Endometrial microvascular endothelial cells (primary cell): ENCODE results near the gene SEMA4B. TPM values are rescaled to one million over a fixed set of nuclear protein-coding genes. Genes with fewer than 3 reads are reported as not detected.
"Not testable (repeated sequence)": the region's sequence is repeated elsewhere in the genome, so short reads cannot be mapped to it uniquely, and the experiment has no call there.

Experiments used
- in situ Hi-C: cut with HindIII; loops from 2 replicates; pipeline ENCODE4 v1.10.0; 2017; ENCODE audit warnings: low sequenced_read_pairs, low pct_unique_long_range_greater_than_20kb; ENCODE audit errors: inconsistent ontology term
- total RNA-seq: library from RNA; depleted of rRNA; stranded (reverse); fragments of >200 nt; gene quantifications from one replicate; pipeline ENCODE4 v1.2.3, GENCODE V29; 2015; ENCODE audit errors: inconsistent ontology term

SEMA4B gene
- total RNA-seq, 1 donor from 2014 or later: 8.5 TPM

- in situ Hi-C loops: no loop called here
Observed at GRCh38 chr15:90240856-90241255, 39.7 kb downstream of the SEMA4B start.

DNA sequence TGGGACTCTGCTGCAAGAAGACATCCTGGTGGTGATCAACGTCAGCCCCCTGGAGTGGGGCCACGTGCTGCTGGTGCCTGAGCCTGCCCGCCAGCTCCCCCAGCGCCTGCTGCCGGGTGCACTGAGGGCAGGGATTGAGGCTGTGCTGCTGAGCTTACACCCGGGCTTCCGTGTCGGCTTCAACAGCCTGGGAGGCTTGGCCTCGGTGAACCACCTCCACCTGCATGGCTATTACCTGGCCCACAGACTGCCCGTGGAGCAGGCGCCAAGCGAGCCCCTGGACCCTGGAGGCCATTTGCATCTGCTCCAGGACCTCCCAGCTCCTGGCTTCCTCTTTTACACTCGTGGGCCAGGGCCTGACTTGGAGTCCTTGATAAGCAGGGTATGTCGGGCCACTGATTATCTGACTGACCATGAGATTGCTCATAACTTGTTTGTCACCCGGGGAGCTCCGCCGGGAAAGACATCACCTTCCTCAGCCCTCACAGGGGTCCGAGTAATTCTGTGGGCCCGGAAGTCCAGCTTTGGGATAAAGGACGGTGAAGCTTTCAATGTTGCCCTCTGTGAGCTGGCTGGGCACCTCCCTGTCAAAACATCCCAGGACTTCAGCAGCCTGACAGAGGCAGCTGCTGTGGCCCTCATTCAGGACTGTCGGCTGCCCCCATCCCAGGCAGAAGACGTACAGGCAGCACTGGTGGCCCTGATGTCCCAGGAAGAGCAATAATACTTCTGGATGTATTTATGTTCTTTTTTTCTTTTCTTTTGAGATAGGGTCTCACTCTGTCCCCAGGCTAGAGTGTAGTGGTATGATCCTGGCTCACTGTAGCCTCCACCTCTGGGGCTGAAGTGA is 40.4 kb downstream of the SEMA4B start:
- in situ Hi-C loops: no loop called here

GRCh38 chr15:90243943-90244639 is 43.0 kb downstream of the SEMA4B start:
- in situ Hi-C loops: no loop called here

GRCh38 chr15:90248789-90249202 is 47.7 kb downstream of the SEMA4B start:
- in situ Hi-C loops: no loop called here

DNA sequence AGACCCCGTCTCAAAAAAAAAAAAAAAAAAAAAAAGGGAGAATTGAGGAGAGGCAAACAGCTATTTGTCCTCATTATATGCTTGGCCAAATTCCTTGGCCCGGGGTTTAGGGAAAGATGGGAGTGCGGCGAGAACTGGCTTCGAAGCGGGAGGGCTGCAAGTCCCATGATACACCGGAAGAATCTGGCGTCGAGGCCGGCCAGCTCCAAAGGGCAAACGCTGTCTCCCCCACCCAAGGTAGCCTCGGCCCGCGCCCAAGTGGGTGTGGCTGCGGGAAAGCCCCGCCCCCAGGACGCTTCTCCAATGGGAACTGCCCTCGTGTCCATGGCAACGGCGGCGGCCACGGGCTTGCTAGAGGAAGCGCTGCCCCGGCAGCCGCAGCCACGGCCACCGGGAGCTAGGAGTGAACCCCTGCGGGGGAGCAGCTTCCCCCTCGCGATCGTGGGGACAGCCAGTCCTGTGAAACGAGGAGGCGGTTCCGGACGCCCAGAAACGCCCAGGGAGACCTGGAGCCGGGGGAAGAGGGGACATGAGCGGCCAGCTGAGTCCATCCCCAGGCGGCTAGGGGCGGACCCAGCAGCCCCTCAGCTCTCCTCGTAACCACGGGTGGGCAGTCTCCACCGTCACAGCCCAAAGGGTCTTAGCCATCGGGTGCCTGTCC is 48.2 kb downstream of the SEMA4B start, which contains the start of gene TTLL13:
Gene TTLL13, plus strand, starts transcription at position 354 of the 661 bp plus-strand sequence. CDS start 1,075 bp downstream, outside the sequence.
- in situ Hi-C loops: no loop called here

DNA sequence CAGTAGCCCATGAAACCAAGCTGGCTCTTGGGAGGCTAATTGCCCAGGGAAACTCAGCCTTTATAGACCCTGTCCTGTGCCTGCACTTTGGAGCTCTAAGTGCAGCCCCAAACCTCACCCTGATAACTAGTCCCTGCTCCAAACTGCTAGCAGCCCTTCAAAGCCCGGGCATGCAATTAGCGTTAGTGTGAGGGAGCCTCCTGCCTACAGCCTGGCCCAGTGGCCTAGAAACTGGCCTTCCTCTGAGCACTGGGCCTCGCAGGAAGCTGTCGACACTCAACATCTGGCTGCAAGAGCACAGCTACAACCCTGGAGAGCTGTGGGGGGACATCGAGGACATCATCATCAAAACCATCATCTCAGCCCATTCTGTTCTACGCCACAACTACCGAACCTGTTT is 56.6 kb downstream of the SEMA4B start:
- in situ Hi-C loops: no loop called here

DNA sequence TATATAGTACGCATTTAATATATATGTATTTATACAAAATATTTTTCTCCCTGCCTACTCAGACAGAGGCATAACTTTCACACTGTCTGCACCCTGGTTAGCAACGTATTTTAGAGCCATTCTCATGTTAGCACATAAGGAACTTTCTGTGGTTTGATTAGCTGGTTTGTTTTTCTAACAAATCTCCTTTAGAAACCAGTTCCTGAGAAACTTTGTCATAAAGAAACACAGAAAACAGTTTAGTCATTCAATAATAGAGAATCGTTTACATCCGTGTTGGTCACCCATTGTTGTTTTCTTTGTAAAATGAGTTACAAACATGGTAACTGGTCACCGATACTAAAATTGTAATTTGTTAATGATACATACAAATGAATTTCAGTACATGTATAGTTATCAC is 58.4 kb downstream of the SEMA4B start:
- in situ Hi-C loops: no loop called here

GRCh38 chr15:90260731-90261130 is 59.6 kb downstream of the SEMA4B start:
- in situ Hi-C loops: not testable (repeated sequence)

DNA sequence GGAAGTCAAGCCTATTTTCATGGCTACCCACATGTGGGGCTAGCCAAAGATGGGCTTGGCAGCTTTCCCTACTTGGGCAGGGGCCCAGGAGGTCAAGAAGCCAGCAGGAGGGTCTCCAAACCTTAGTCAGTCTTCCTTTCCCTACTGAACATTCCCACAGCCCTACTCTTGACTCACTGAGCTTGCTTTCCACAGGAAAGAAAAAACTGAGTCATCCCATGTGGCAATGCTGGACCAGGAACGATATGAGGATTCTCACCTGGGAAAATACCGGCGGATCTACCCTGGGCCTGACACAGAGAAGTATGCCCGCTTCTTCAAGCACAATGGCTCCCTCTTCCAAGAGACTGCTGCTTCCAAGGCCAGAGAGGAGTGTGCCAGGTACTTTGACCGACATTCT is 60.7 kb downstream of the SEMA4B start:
- in situ Hi-C loops: no loop called here

DNA sequence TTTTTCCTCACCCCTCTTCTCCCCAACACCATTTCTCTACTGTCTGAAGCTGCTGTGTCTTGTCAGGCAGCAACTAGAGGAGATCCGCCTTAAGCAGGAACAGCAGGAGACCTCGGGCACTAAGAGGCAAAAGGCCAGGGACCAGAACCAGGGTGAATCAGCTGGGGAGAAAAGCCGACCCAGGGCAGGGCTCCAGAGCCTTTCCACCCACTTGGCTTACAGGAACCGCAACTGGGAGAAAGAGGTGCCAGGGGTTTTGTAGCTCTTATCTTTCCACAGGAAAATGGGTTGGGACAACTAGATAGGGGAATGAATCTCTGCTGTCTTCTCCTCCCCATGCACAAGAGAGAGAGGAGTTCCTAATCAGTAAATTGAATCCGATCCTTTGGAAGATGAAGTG is 61.3 kb downstream of the SEMA4B start:
- in situ Hi-C loops: no loop called here

- in situ Hi-C loops: no loop called here
Observed at GRCh38 chr15:90264671-90265070, 63.5 kb downstream of the SEMA4B start.

DNA sequence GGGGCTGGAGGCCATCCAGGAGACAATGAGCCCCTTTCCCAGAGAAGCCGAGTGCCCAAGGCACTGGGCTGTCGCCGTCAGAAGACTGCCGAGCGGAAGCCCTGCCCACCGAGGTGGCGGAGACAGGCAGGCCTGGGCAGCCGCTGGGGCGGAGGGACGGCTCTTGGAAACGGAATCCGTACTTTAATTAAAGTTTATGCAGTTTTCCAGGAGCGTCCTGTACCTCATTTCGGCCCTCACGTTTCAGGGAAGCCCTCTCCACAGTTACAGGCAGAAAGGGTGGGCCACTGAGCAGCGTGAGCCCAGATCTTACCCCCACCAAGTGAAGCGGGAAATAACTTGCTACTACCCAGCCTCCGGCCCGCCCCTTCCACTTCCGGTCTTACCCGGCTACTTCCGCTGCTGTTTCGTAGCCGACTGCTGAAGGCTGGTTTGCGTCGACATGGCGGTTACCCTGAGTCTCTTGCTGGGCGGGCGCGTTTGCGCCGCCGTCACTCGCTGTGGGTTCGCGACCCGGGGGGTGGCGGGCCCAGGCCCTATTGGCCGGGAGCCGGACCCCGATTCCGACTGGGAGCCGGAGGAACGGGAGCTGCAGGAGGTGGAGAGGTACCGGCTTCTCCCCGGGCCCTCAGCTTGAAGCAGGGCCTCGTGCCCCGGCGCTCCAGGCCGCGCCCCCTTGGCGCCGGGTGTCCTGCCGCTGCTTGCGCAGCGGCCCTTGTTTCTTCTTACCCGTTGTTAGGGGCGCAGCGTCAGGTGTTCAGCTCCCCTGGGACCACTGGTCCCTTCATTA is 64.3 kb downstream of the SEMA4B start, which contains the start of gene NGRN:
Gene NGRN, plus strand, starts transcription at position 402 of the 790 bp plus-strand sequence. Its CDS starts 41 bp downstream, at position 443.
- in situ Hi-C loops: no loop called here

- in situ Hi-C loops: no loop called here
Observed at GRCh38 chr15:90266061-90266431, 64.9 kb downstream of the SEMA4B start.

DNA sequence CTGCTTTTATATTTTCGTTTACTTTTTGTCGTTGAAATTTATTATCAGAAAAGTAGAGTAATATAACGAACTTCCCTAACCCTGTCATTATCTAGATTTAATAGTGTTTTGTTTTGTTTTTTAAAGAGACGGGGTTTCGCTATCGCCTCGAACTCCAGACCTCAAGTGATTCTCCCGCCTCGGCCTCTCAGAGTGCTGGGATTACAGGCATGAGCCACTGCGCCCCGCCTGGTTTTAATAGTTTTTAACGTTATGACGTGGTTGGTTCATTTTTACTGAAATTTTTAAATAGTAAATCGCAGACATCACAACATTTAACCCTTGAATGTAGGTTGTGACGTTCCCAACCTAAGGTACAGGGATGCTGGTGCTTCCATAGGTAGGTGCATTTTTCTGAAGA is 65.4 kb downstream of the SEMA4B start:
- in situ Hi-C loops: no loop called here

DNA sequence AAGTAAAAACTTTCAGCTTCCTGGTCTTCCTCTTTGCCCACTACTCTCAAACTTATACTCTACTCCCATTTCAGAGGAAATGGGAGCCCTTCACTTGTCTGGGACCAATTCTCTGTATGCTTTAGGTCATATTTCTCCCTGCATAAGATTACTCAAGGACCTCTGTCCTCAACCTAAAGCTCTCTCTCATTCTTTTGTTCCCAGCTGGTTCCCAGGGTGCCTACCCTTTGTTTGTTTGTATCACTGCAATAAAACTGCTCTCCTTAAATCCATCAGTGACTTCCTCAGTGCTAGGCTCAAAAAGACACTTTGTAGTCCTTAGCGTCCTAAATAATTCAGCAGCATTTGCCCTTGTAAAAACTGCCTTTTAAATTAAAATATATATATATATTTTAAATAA is 67.3 kb downstream of the SEMA4B start:
- in situ Hi-C loops: no loop called here

DNA sequence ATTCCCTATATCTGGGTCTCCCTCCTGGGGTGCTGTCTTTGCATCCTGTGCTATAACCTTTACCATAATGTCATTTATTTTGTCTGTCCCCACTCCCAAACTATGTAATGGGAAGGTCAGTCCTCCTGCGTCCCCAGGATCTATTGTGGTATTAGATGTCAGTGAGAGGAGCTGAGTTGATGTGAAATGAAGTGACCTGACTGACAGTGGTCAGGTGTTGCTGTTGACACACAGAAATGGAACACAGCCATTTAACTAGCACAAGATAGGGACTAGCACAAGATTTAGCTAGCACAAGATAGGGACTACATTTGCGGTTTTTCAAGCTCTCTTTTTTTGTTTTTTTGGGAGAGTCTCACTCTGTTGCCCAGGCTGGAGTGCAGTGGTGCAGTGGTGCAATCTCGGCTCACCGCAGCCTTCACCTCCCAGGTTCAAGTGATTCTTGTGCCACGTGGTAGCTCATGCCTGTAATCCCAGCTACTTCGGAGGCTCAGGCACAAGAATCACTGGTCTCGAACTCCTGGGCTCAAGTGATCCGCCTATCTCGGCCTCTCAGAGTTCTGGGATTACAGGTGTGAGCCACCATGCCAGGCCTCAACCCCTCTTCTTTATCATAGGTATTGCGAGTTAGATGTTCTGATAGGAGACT is 69.5 kb downstream of the SEMA4B start:
- in situ Hi-C loops: no loop called here

DNA sequence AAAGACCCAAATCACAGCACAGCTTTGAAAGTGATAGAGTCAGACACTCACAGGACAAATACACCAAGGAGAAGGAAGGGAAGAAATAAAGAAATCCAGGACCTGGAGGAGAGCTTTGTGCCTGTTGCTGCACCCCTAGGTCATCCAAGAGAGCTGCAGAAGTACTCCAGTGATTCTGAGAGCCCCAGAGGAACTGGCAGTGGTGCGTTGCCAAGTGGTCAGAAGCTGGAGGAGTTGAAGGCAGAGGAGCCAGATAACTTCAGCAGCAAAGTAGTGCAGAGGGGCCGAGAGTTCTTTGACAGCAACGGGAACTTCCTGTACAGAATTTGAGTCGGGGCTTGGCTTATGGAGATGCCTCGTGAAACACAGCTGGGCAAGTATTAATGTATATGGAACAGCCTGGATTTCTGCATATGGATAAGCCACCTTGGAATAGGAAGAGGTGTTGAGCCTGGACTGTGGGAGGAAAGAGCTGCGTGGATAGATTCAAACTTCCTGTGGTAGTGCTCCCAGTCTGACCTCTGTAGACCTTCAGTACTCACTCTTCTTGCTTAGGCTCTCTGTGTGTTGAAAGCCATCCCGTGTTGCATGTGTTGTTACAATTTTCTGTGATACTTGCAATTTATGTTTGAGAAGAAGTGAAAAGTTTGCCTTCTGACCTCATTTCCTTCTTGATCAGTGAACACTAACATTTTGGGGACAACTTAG is 70.5 kb downstream of the SEMA4B start:
- in situ Hi-C loops: no loop called here

DNA sequence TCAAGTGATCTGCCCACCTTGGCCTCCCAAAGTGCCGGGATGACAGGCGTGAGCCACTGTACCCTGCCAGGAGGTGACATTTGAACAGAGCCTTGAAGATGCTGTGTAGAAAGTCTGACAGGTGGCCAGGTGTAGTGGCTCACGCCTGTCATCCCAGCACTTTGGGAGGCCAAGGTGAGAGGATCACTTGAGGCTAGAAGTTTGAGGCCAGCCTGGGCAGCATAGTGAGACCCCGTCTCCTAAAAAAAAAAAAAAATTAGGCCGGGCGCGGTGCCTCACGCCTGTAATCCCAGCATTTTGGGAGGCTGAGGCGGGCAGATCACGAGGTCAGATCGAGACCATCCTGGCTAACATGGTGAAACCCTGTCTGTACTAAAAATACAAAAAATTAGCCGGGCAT is 77.3 kb downstream of the SEMA4B start:
- in situ Hi-C loops: not testable (repeated sequence)
